Inferior parietal cortex (tissue), 1 donor: Measurements from ENCODE around the gene TMEM132D.

Source experiments
- DNase-seq: peaks from one replicate; pipeline ENCODE4 v3.0.0-alpha.2; 2016; ENCODE audit errors: extremely low spot score

Gene TMEM132D

GRCh38 chr12:129184127-129184928, 719.5 kb downstream of the TMEM132D start:
- no peak for DNase-seq

- DNase-seq: no peak
These were observed 723.8 kb downstream of the TMEM132D start for GRCh38 chr12:129179941-129180553.

- no peak for DNase-seq
These were observed 733.9 kb downstream of the TMEM132D start for GRCh38 chr12:129169928-129170327.

- no peak for DNase-seq
These were observed 740.0 kb downstream of the TMEM132D start for GRCh38 chr12:129163861-129164260.

- DNase-seq: no peak
These were observed 740.4 kb downstream of the TMEM132D start for GRCh38 chr12:129163461-129163860.

GRCh38 chr12:129162805-129163204, 741.0 kb downstream of the TMEM132D start:
- no peak for DNase-seq

GRCh38 chr12:129161511-129161910, 742.3 kb downstream of the TMEM132D start:
- no peak for DNase-seq

GRCh38 chr12:129160282-129160681, 743.5 kb downstream of the TMEM132D start:
- no peak for DNase-seq

- no peak for DNase-seq
These were observed 751.3 kb downstream of the TMEM132D start for GRCh38 chr12:129152351-129153104.

- DNase-seq: no peak
These were observed 753.1 kb downstream of the TMEM132D start for GRCh38 chr12:129150721-129151120.

GRCh38 chr12:129145381-129145780, 758.4 kb downstream of the TMEM132D start:
- peak; percentile 60 for DNase-seq

- no peak for DNase-seq
These were observed 765.0 kb downstream of the TMEM132D start for GRCh38 chr12:129138776-129139175.

- no peak for DNase-seq
These were observed 767.0 kb downstream of the TMEM132D start for GRCh38 chr12:129136694-129137325.

- no peak for DNase-seq
These were observed 776.1 kb downstream of the TMEM132D start for GRCh38 chr12:129127771-129128170.

- DNase-seq: no peak
These were observed 776.6 kb downstream of the TMEM132D start for GRCh38 chr12:129127211-129127610.

GRCh38 chr12:129119537-129119936, 784.3 kb downstream of the TMEM132D start:
- DNase-seq: no peak

GRCh38 chr12:129115558-129115957, 788.3 kb downstream of the TMEM132D start:
- no peak for DNase-seq

- DNase-seq: no peak
These were observed 793.2 kb downstream of the TMEM132D start for GRCh38 chr12:129110575-129110974.

GRCh38 chr12:129109174-129110001, 794.4 kb downstream of the TMEM132D start:
- no peak for DNase-seq

- no peak for DNase-seq
These were observed 797.1 kb downstream of the TMEM132D start for GRCh38 chr12:129106772-129107171.

GRCh38 chr12:129103231-129103630, 800.6 kb downstream of the TMEM132D start:
- DNase-seq: no peak
